Thyroid gland (tissue), 4 donors: ENCODE results near the gene CTSH.

Experiments used
- CTCF ChIP-seq, 6 experiments: fragments of 200-600 bp in 3 of 6; fragments of 450-650 bp in 3 of 6; sonication (generic) in 3 of 6; IDR thresholded peaks; one replicate each; pipeline ENCODE4 v1.5.1; 2016 to 2019; ENCODE audit warnings: antibody characterized with exemption in 6 of 6, mild to moderate bottlenecking in 2 of 6, inconsistent platforms in 1 of 6, moderate library complexity in 1 of 6
- POLR2A ChIP-seq, 2 donors: fragments of 450-650 bp; IDR thresholded peaks; one replicate each; pipeline ENCODE4 v1.6.1; 2017; ENCODE audit warnings: antibody characterized with exemption in 2 of 2, mild to moderate bottlenecking in 2 of 2, moderate library complexity in 1 of 2

GRCh38 chr15:78923015-78923414 is 21.8 kb downstream of the CTSH start:
- no peak for TF ChIP-seq CTCF (IDR thresholded peaks at IDR 0.05)
- TF ChIP-seq POLR2A (IDR thresholded peaks at IDR 0.05): no peak
